Natural killer cell (primary cell): ENCODE results near the gene RITA1. TPM values are rescaled to one million over a fixed set of nuclear protein-coding genes. Genes with fewer than 3 reads are reported as not detected.

Experiments
- ATAC-seq, 3 donors: fragments of 150-1000 bp in 2 of 3; fragments of 200-7000 bp in 1 of 3; cut with Tn5 transposase; 1 replicate in 1 of 3; 2 replicates in 2 of 3; pipeline ENCODE4 v1.10.0; 2021; ENCODE audit warnings: mild to moderate bottlenecking in 2 of 3, moderate library complexity in 2 of 3
- DNase-seq, 2 donors: peaks; one replicate each; pipeline versions ENCODE4 v3.0.0 to v3.0.0-alpha.2; 2013 to 2021; ENCODE audit warnings: mixed read lengths in 1 of 2
- H3K27ac ChIP-seq: one replicate; pipeline ENCODE4 v1.5.1; 2013; ENCODE audit warnings: mild to moderate bottlenecking, low read length
- H3K27me3 ChIP-seq: one replicate; pipeline ENCODE4 v1.6.1; 2013; ENCODE audit warnings: low read length; ENCODE audit not compliant: control insufficient read depth, insufficient read depth
- H3K36me3 ChIP-seq: one replicate; pipeline ENCODE4 v1.6.1; 2013; ENCODE audit warnings: low read length; ENCODE audit not compliant: control insufficient read depth, insufficient read depth
- H3K4me1 ChIP-seq: one replicate; pipeline ENCODE4 v1.6.1; 2013; ENCODE audit warnings: low read length; ENCODE audit not compliant: control insufficient read depth, insufficient read depth
- H3K4me3 ChIP-seq: one replicate; pipeline ENCODE4 v1.5.1; 2013; ENCODE audit warnings: low read length
- H3K9me3 ChIP-seq: one replicate; pipeline ENCODE4 v1.6.1; 2013; ENCODE audit warnings: low read length; ENCODE audit not compliant: control insufficient read depth, insufficient read depth
- H3K27ac Mint-ChIP-seq, 2 donors: one replicate each; pipeline ENCODE4 v1.8.0; 2022; ENCODE audit warnings: mild to moderate bottlenecking in 2 of 2, mixed read lengths in 2 of 2, moderate library complexity in 1 of 2
- H3K27me3 Mint-ChIP-seq, 2 donors: one replicate each; pipeline ENCODE4 v1.8.0; 2022; ENCODE audit warnings: low read depth in 2 of 2, mixed read lengths in 2 of 2
- H3K36me3 Mint-ChIP-seq: one replicate; pipeline ENCODE4 v1.8.0; 2022; ENCODE audit warnings: mixed read lengths
- H3K4me1 Mint-ChIP-seq, 2 donors: one replicate each; pipeline ENCODE4 v1.8.0; 2022; ENCODE audit warnings: mixed read lengths in 2 of 2
- H3K4me3 Mint-ChIP-seq: one replicate; pipeline ENCODE4 v1.8.0; 2022; ENCODE audit warnings: mild to moderate bottlenecking, moderate library complexity, mixed read lengths
- H3K9me3 Mint-ChIP-seq, 2 donors: one replicate each; pipeline ENCODE4 v1.8.0; 2022; ENCODE audit warnings: mixed read lengths in 2 of 2
- CTCF ChIP-seq: fragments of 200-600 bp; IDR thresholded peaks from one replicate; pipeline ENCODE4 v1.8.0; 2022; ENCODE audit warnings: antibody characterized with exemption
- WGBS: methylation state at CpG from one replicate; pipeline ENCODE4 v1.1.7; 2013; ENCODE audit warnings: missing lambda C conversion rate; ENCODE audit not compliant: insufficient coverage; 5-methylcytosine and 5-hydroxymethylcytosine counted together
- intact Hi-C: fragments of 100-400 bp; cut with micrococcal nuclease; formaldehyde crosslinking; loops from one replicate; pipeline ENCODE4 v1.14.2; 2022
- total RNA-seq, 4 donors: library from RNA; stranded (reverse); fragments of 120-200 nt in 1 of 4; gene quantifications; one replicate each; pipeline versions ENCODE4 v1.2.3 to v1.2.4, GENCODE V29; 2013 to 2022

Gene RITA1, protein sequence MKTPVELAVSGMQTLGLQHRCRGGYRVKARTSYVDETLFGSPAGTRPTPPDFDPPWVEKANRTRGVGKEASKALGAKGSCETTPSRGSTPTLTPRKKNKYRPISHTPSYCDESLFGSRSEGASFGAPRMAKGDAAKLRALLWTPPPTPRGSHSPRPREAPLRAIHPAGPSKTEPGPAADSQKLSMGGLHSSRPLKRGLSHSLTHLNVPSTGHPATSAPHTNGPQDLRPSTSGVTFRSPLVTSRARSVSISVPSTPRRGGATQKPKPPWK
- total RNA-seq, result 10 to 100 TPM in 2 of 3 donors, 1 to 10 TPM in 1; 7.7 to 13.8 (median 12.0) TPM
- total RNA-seq (2013), result 16.8 TPM

- Histone ChIP-seq H3K4me3 (peak within 1 kb of the TSS; percentile 89), H3K27me3 (no peaks in the 10 kb centered on the region)
- H3K36me3 Mint-ChIP-seq, result peaks cover 7% of the 10 kb centered on the region
Observed at GRCh38 chr12:113185180-113186032, at the start of gene RITA1, which contains the start of gene DDX54. Gene RITA1 (plus strand): TSS chr12:113185721. CDS start chr12:113186747, 1,026 bp downstream. Gene DDX54 (minus strand): TSS chr12:113185478. CDS start chr12:113185451, 27 bp downstream.

DNA sequence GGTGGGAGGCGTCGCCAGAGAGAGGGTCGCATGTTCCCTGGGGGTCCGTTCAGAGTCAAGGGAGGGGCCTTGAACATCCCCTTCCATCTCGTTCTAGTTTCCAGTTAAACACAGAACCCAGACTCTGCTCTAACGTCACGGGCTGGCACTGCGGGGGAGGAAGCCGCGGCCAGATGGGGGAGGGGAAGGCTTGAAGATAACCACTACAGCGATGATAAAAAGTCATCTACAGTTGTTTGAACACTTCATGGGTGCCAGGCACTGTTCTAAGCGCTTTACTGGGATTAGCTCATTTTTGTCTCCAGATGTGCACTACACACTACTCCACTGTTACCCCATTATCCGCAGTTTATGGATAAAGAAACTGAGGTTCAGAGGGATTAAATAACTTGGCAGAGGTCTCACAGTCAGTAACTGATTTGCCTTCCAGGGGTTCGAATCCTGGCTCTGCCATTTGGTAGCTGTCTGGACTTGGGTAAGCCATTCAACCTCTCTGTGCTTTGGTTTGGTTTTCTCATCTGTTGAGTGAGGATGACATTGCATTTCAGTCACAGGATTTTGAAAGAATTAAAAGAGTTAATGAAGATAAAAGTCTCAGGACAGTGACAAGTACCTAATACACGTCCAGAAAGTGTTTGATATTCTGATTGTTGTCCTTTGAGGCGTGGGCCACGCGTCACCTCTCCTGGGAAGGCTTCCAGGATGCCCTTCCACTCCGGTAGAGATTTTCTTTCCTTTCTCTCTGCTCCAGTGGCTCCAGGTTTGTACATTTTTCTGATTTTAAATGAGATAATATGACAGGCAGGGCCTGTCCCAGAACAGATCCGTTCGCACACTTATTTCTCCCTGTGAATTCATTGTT is 49.2 kb upstream of the RITA1 start:
- Mint-ChIP-seq H3K4me1 (peaks cover 0 to 6% of the 10 kb centered on the region in 2 donors), H3K27me3 (peaks cover 9 to 21% of the 10 kb centered on the region in 2 donors), H3K4me3 (no peak overlapping the region), H3K36me3 (no peaks in the 10 kb centered on the region), H3K9me3 (no peaks in the 10 kb centered on the region), H3K27ac (no peak overlapping the region)
- peak in 1 of 2 donors; percentile 69 for DNase-seq
- Histone ChIP-seq H3K4me3 (no peak overlapping the region), H3K27ac (no peak overlapping the region), H3K27me3 (peaks cover 5% of the 10 kb centered on the region), H3K4me1 (peaks cover 12% of the 10 kb centered on the region), H3K9me3 (no peaks in the 10 kb centered on the region), H3K36me3 (no peaks in the 10 kb centered on the region)
- no peak for TF ChIP-seq CTCF
- 35% methylated on average over 21 of the region's 21 CpGs for WGBS
- intact Hi-C loops, result no loop called here
- peak in 2 of 3 donors; percentile 26 to 59 for ATAC-seq

More at GRCh38 chr12:113185180-113186032, at the start of gene RITA1, which contains the start of gene DDX54:
- H3K9me3 ChIP-seq, result no peaks in the 10 kb centered on the region
- peaks cover 6% of the 10 kb centered on the region for H3K36me3 ChIP-seq
- Mint-ChIP-seq H3K9me3 (no peaks in the 10 kb centered on the region), H3K27me3 (no peaks in the 10 kb centered on the region), H3K4me3 (peak within 1 kb of the TSS; percentile 96), H3K27ac (peak within 1 kb of the TSS; percentile 87 to 94), H3K4me1 (peaks cover 40 to 41% of the 10 kb centered on the region in 2 donors)
- DNase-seq (peak; percentile 84 to 89), ATAC-seq (peak; percentile 65 to 88 (median 75))
- intact Hi-C loops, result loop anchor here (1.0 kb wide), 1 partner anchor 36 kb away; the partner anchor contains the start of gene TPCN1
- H3K27ac ChIP-seq, result peak within 1 kb of the TSS; percentile 95
- no peak for TF ChIP-seq CTCF
- H3K4me1 ChIP-seq, result peaks cover 29% of the 10 kb centered on the region
- WGBS, result under 1% methylated on average over 89 of the region's 89 CpGs

GRCh38 chr12:113136990-113137511 is 48.5 kb upstream of the RITA1 start:
- no peak for DNase-seq
- no peak for TF ChIP-seq CTCF
- no peak for ATAC-seq
- Mint-ChIP-seq H3K36me3 (no peaks in the 10 kb centered on the region), H3K4me3 (no peak overlapping the region), H3K27ac (no peak overlapping the region), H3K4me1 (peaks cover 0 to 6% of the 10 kb centered on the region in 2 donors), H3K27me3 (peaks cover 9 to 21% of the 10 kb centered on the region in 2 donors), H3K9me3 (no peaks in the 10 kb centered on the region)
- 92% methylated on average over 6 of the region's 6 CpGs for WGBS
- Histone ChIP-seq H3K27ac (no peak overlapping the region), H3K27me3 (peaks cover 5% of the 10 kb centered on the region), H3K4me1 (peaks cover 15% of the 10 kb centered on the region), H3K4me3 (no peak overlapping the region), H3K9me3 (no peaks in the 10 kb centered on the region), H3K36me3 (no peaks in the 10 kb centered on the region)
- intact Hi-C loops, result no loop called here
